Natural killer cell (primary cell): ENCODE data around the gene SYNJ2. TPM values are rescaled to one million over a fixed set of nuclear protein-coding genes. Genes with fewer than 3 reads are reported as not detected.

Source experiments
- ATAC-seq, 3 donors: fragments of 150-1000 bp in 2 of 3; fragments of 200-7000 bp in 1 of 3; cut with Tn5 transposase; 1 replicate in 1 of 3; 2 replicates in 2 of 3; pipeline ENCODE4 v1.10.0; 2021; ENCODE audit warnings: mild to moderate bottlenecking in 2 of 3, moderate library complexity in 2 of 3
- DNase-seq, 2 donors: peaks; one replicate each; pipeline versions ENCODE4 v3.0.0 to v3.0.0-alpha.2; 2013 to 2021; ENCODE audit warnings: mixed read lengths in 1 of 2
- H3K27ac ChIP-seq: one replicate; pipeline ENCODE4 v1.5.1; 2013; ENCODE audit warnings: mild to moderate bottlenecking, low read length
- H3K27me3 ChIP-seq: one replicate; pipeline ENCODE4 v1.6.1; 2013; ENCODE audit warnings: low read length; ENCODE audit not compliant: control insufficient read depth, insufficient read depth
- H3K36me3 ChIP-seq: one replicate; pipeline ENCODE4 v1.6.1; 2013; ENCODE audit warnings: low read length; ENCODE audit not compliant: control insufficient read depth, insufficient read depth
- H3K4me1 ChIP-seq: one replicate; pipeline ENCODE4 v1.6.1; 2013; ENCODE audit warnings: low read length; ENCODE audit not compliant: control insufficient read depth, insufficient read depth
- H3K4me3 ChIP-seq: one replicate; pipeline ENCODE4 v1.5.1; 2013; ENCODE audit warnings: low read length
- H3K9me3 ChIP-seq: one replicate; pipeline ENCODE4 v1.6.1; 2013; ENCODE audit warnings: low read length; ENCODE audit not compliant: control insufficient read depth, insufficient read depth
- H3K27ac Mint-ChIP-seq, 2 donors: one replicate each; pipeline ENCODE4 v1.8.0; 2022; ENCODE audit warnings: mild to moderate bottlenecking in 2 of 2, mixed read lengths in 2 of 2, moderate library complexity in 1 of 2
- H3K27me3 Mint-ChIP-seq, 2 donors: one replicate each; pipeline ENCODE4 v1.8.0; 2022; ENCODE audit warnings: low read depth in 2 of 2, mixed read lengths in 2 of 2
- H3K36me3 Mint-ChIP-seq: one replicate; pipeline ENCODE4 v1.8.0; 2022; ENCODE audit warnings: mixed read lengths
- H3K4me1 Mint-ChIP-seq, 2 donors: one replicate each; pipeline ENCODE4 v1.8.0; 2022; ENCODE audit warnings: mixed read lengths in 2 of 2
- H3K4me3 Mint-ChIP-seq: one replicate; pipeline ENCODE4 v1.8.0; 2022; ENCODE audit warnings: mild to moderate bottlenecking, moderate library complexity, mixed read lengths
- H3K9me3 Mint-ChIP-seq, 2 donors: one replicate each; pipeline ENCODE4 v1.8.0; 2022; ENCODE audit warnings: mixed read lengths in 2 of 2
- CTCF ChIP-seq: fragments of 200-600 bp; IDR thresholded peaks from one replicate; pipeline ENCODE4 v1.8.0; 2022; ENCODE audit warnings: antibody characterized with exemption
- WGBS: methylation state at CpG from one replicate; pipeline ENCODE4 v1.1.7; 2013; ENCODE audit warnings: missing lambda C conversion rate; ENCODE audit not compliant: insufficient coverage; 5-methylcytosine and 5-hydroxymethylcytosine counted together
- intact Hi-C: fragments of 100-400 bp; cut with micrococcal nuclease; formaldehyde crosslinking; loops from one replicate; pipeline ENCODE4 v1.14.2; 2022
- total RNA-seq, 4 donors: library from RNA; stranded (reverse); fragments of 120-200 nt in 1 of 4; gene quantifications; one replicate each; pipeline versions ENCODE4 v1.2.3 to v1.2.4, GENCODE V29; 2013 to 2022

SYNJ2 gene
- total RNA-seq, 3 donors from 2014 or later (not counting 1 experiment from before 2014, with no cell fraction given) = 24.4 to 47.0 (median 28.0) TPM

- WGBS = 94% methylated on average over 11 of the region's 11 CpGs
- no peaks in the 10 kb centered on the region for H3K27me3 ChIP-seq
- H3K27ac ChIP-seq = no peak overlapping the region
- H3K4me3 ChIP-seq = no peak overlapping the region
- TF ChIP-seq CTCF = no peak
- DNase-seq (no peak), ATAC-seq (no peak)
- Mint-ChIP-seq H3K4me1 (peaks cover 87 to 92% of the 10 kb centered on the region in 2 donors), H3K36me3 (no peaks in the 10 kb centered on the region), H3K27me3 (no peaks in the 10 kb centered on the region), H3K27ac (peak overlapping the region in 1 of 2 donors; percentile 78), H3K9me3 (no peaks in the 10 kb centered on the region), H3K4me3 (no peak overlapping the region)
- no peaks in the 10 kb centered on the region for H3K36me3 ChIP-seq
- H3K4me1 ChIP-seq = peaks cover 48% of the 10 kb centered on the region
- no peaks in the 10 kb centered on the region for H3K9me3 ChIP-seq
- intact Hi-C loops = no loop called here
These were observed 25.3 kb downstream of the SYNJ2 start for GRCh38 chr6:158006821-158007570.

- Histone ChIP-seq H3K9me3 (no peaks in the 10 kb centered on the region), H3K4me3 (no peak overlapping the region), H3K36me3 (no peaks in the 10 kb centered on the region), H3K4me1 (peaks cover 35% of the 10 kb centered on the region), H3K27ac (no peak overlapping the region), H3K27me3 (no peaks in the 10 kb centered on the region)
- Mint-ChIP-seq H3K4me3 (peak overlapping the region; percentile 74), H3K27ac (peak overlapping the region; percentile 78), H3K4me1 (peaks cover 85 to 87% of the 10 kb centered on the region in 2 donors), H3K36me3 (no peaks in the 10 kb centered on the region), H3K9me3 (no peaks in the 10 kb centered on the region), H3K27me3 (no peaks in the 10 kb centered on the region)
- ATAC-seq (peak in 1 of 3 donors; percentile 33), DNase-seq (no peak)
- 57% methylated on average over 6 of the region's 6 CpGs for WGBS
- no peak for TF ChIP-seq CTCF
- intact Hi-C loops = no loop called here
These were observed 27.1 kb downstream of the SYNJ2 start for GRCh38 chr6:158008864-158009113.

GRCh38 chr6:158009114-158009891 lies 27.6 kb downstream of the SYNJ2 start:
- Histone ChIP-seq H3K27ac (no peak overlapping the region), H3K4me1 (peaks cover 31% of the 10 kb centered on the region), H3K36me3 (no peaks in the 10 kb centered on the region), H3K9me3 (no peaks in the 10 kb centered on the region), H3K27me3 (no peaks in the 10 kb centered on the region), H3K4me3 (no peak overlapping the region)
- H3K27me3 Mint-ChIP-seq = no peaks in the 10 kb centered on the region
- peak in 2 of 3 donors; percentile 40 to 48 for ATAC-seq
- H3K27ac Mint-ChIP-seq = peak overlapping the region; percentile 78
- DNase-seq = peak in 1 of 2 donors; percentile 51
- WGBS = 22% methylated on average over 13 of the region's 13 CpGs
- H3K4me1 Mint-ChIP-seq = peaks cover 85 to 87% of the 10 kb centered on the region in 2 donors
- H3K9me3 Mint-ChIP-seq = no peaks in the 10 kb centered on the region
- H3K4me3 Mint-ChIP-seq = peak overlapping the region; percentile 74
- no peaks in the 10 kb centered on the region for H3K36me3 Mint-ChIP-seq
- intact Hi-C loops = no loop called here
- TF ChIP-seq CTCF = no peak
